ENCODE data around the gene GRB10.

The GRB10 gene

GRCh38 chr7:50721661-50722259 is 60.9 kb downstream of the GRB10 start:
- no peak for TF ChIP-seq CTCF (IDR thresholded peaks at IDR 0.05; ENCODE audit: borderline replicate concordance, control extremely low read depth, extremely low read depth, insufficient read depth, missing control alignments)
- DNase-seq (ENCODE audit: low spot score): no peak
- in situ Hi-C loops (cut with MboI; ENCODE audit: low sequenced_read_pairs, unreplicated experiment): no loop called here

DNA sequence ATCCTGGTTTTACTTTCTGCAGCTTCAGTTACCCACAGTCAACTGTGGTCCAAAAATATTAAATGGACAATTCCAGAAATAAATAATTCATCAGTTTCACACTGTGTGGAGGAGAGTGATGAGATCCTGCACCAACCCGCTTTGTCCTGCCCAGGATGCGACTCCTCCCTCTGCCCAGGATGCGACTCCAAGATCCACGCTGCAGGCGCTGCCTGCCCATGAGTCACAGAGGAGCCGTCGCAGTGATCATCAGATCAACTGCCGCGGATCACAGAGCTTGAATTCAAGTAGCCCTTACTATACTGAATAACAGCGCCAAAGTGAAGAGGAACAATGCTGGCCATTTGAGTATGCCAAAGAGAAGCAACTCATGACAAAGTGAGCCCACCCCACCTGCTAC is 61.5 kb downstream of the GRB10 start:
- no peak for TF ChIP-seq CTCF (IDR thresholded peaks at IDR 0.05; ENCODE audit: borderline replicate concordance, control extremely low read depth, extremely low read depth, insufficient read depth, missing control alignments)
- in situ Hi-C loops (cut with MboI; ENCODE audit: low sequenced_read_pairs, unreplicated experiment): no loop called here
- no peak for DNase-seq (ENCODE audit: low spot score)

DNA sequence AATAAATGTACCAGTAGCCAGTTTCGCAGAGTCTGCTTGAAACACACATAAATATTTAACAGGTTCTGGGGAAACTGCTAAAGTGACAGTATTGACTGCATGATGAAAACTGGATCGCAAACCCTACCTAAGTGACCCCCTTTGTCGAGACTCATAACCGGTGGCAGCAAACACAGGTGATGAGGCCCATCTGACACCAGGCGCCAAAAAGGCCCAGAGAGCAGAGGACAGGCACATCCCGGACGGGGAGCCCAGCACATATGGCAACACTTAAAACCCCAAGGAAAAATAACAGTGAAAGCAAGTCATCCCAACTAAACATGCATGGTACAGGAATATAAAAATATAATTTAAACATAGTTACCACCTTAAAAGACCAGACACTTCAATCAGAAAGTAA is 62.4 kb downstream of the GRB10 start:
- TF ChIP-seq CTCF (IDR thresholded peaks at IDR 0.05; ENCODE audit: borderline replicate concordance, control extremely low read depth, extremely low read depth, insufficient read depth, missing control alignments): no peak
- in situ Hi-C loops (cut with MboI; ENCODE audit: low sequenced_read_pairs, unreplicated experiment): no loop called here
- DNase-seq (ENCODE audit: low spot score): no peak

GRCh38 chr7:50718876-50719275 is 63.8 kb downstream of the GRB10 start:
- no peak for TF ChIP-seq CTCF (IDR thresholded peaks at IDR 0.05; ENCODE audit: borderline replicate concordance, control extremely low read depth, extremely low read depth, insufficient read depth, missing control alignments)
- in situ Hi-C loops (cut with MboI; ENCODE audit: low sequenced_read_pairs, unreplicated experiment): no loop called here
- DNase-seq (ENCODE audit: low spot score): no peak

- DNase-seq (ENCODE audit: low spot score): no peak
- in situ Hi-C loops (cut with MboI; ENCODE audit: low sequenced_read_pairs, unreplicated experiment): no loop called here
- no peak for TF ChIP-seq CTCF (IDR thresholded peaks at IDR 0.05; ENCODE audit: borderline replicate concordance, control extremely low read depth, extremely low read depth, insufficient read depth, missing control alignments)
Observed at GRCh38 chr7:50718311-50718710, 64.4 kb downstream of the GRB10 start.

GRCh38 chr7:50717181-50717580 is 65.5 kb downstream of the GRB10 start:
- no peak for TF ChIP-seq CTCF (IDR thresholded peaks at IDR 0.05; ENCODE audit: borderline replicate concordance, control extremely low read depth, extremely low read depth, insufficient read depth, missing control alignments)
- in situ Hi-C loops (cut with MboI; ENCODE audit: low sequenced_read_pairs, unreplicated experiment): no loop called here
- DNase-seq (ENCODE audit: low spot score): no peak
